ENCODE data around the gene CYFIP1.

Gene CYFIP1

DNA sequence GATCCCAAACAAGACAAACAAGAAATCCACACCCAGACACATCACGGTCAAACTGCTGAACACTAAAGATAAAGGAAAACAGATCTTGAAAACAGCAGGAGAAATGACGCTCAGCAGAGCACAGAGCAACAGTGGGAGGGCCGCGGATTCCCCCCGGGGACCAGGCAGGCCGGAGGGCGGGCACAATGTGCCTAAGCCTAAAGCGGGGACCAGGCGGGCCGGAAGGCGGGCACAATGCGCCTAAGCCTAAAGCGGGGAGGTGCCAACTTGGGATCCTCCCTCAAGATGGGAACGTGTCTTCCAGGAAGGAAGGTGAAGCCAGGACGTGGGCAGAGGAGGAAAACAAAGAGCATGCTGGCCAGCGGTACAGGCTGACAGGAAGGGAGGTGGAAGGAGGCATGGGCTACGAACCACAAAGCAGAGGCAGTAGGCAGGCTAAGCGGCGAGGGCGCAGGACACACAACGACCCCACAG is 31.1 kb downstream of the CYFIP1 start:
- peak; percentile 9 to 70 (median 40) for DNase-seq

- DNase-seq = peak; percentile 37 to 64 (median 52)
Measured at GRCh38 chr15:22948056-22948455, 32.1 kb downstream of the CYFIP1 start.

- no peak for DNase-seq
Measured at GRCh38 chr15:22947101-22948000, 32.8 kb downstream of the CYFIP1 start.

- DNase-seq = no peak
Measured at GRCh38 chr15:22945071-22945470, 35.1 kb downstream of the CYFIP1 start.

- DNase-seq = no peak
Measured at GRCh38 chr15:22944651-22945050, 35.5 kb downstream of the CYFIP1 start.

- DNase-seq = no peak
Measured at GRCh38 chr15:22942877-22943276, 37.3 kb downstream of the CYFIP1 start.

DNA sequence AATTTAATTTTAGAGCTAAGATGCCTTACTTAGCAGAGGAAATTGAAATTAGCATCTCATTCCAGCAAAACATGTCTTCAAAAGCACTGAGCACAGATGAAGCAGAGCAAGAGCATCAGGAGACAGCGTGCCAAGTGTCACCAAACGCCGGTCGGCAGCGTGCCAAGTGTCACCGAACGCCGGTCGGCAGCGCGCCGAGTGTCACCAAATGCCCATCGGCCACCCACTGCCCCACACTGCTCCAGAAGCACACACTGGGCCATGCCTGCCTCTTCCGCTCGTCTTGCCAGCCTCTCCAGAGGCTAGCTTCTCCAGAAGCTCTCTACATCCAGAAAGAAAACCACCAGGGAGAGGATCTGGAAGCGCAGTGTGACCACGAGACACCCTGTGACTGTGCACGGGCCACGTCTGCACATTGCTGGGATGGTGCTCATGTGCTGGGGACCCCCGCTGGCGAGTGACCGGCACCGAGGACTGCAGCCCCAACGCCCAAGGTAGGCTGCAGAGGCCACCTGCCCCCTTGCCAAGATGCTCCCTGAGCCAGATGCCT is 37.8 kb downstream of the CYFIP1 start:
- DNase-seq = no peak

- no peak for DNase-seq
Measured at GRCh38 chr15:22941179-22941578, 39.0 kb downstream of the CYFIP1 start.

DNA sequence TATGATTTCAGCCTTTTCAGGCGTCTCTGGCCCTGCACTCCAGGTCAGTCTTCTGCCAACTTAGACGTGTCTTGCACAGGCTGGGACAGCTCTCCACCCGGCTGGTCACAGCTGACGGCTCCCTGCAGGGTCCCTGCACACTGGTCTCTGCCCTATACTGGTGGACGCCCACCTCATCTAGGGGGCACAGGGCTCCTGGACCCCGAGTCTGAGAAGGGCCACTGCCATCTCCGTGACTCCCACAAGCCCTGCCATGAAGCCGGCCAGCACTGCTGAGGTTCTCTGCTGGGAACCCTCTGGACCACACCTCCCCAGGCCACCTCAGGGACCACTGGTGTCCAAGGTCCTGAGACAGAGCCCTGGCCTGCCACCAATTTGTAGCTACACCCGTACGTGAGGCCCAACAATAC is 40.5 kb downstream of the CYFIP1 start:
- no peak for DNase-seq

GRCh38 chr15:22939051-22939450 is 41.1 kb downstream of the CYFIP1 start:
- DNase-seq = no peak

- no peak for DNase-seq
Measured at GRCh38 chr15:22936577-22937472, 43.3 kb downstream of the CYFIP1 start.

DNA sequence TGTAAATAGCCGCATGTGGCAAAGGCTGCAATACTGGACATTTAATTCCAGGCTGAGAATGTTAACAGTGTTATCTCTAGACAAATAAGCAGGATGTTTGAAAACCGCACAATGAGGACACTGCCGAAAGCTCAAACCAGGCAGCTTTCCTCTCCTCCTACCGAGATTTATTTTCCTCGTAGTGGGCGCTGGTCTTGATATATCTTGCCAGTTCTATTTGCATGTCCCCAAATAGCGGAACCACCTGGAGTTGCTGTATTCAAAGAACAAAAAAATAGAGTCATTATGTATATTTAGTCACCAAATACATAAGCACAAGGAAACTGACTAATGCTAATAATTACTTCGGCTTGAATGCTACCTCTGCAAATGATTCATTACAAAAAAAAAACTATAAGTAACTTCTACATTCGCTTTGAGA is 46.5 kb downstream of the CYFIP1 start:
- no peak for DNase-seq

DNA sequence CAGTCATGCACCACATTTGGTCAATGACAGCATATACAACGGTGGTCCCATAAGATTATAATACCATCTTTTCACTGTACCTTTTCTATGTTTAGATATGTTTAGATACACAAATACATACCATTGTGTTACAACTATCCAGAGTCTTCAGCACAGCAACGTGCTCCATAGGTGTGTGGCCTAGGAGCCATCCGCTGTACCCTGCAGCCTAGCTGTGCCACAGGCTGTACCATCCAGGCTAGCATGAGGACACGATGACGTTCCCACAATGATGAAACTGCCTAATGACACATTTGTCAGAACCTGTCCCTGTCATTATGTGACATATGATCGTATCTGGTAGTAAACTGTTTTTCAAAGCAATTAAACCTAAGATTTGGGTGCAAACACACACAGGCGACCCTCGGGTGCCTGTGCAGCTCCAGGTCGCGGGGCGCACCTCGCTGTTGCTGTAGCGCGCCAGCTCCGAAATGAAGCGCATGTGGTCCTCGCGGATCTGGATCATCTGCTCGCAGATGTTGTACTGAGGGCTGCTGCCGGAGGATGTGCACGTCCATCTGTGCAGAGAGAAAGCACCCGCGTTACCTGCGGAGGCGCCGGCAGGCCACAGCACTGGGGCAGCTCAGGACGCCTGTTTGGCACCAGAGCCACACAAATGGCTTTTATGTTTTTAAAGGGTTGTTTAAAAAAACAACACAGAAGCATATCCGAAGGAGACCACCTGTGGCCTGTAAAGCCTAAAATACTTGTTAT is 48.2 kb downstream of the CYFIP1 start:
- DNase-seq = no peak

GRCh38 chr15:22930782-22931484 is 49.2 kb downstream of the CYFIP1 start:
- peak in 3 of 4 experiments; percentile 21 to 39 (median 37) for DNase-seq

DNA sequence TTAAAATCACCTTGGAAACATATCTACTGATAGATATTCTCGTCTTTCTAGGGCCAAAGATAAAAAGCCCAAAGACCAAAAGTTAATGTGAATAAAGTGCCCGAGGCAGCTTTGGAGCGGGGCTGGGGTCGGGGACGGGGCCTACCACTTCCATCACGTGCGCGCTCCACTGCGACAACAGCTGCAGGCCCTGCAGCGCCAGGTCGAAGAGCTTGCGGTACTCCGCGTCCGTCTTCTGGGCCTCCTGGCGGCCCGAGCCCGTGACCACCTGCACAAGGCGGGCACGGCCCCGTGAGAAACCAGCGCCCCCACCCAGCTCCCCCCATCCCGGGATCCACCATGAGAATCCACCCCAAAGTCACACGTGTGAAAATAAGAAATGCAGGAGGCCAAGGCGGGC is 52.4 kb downstream of the CYFIP1 start:
- DNase-seq = no peak

DNA sequence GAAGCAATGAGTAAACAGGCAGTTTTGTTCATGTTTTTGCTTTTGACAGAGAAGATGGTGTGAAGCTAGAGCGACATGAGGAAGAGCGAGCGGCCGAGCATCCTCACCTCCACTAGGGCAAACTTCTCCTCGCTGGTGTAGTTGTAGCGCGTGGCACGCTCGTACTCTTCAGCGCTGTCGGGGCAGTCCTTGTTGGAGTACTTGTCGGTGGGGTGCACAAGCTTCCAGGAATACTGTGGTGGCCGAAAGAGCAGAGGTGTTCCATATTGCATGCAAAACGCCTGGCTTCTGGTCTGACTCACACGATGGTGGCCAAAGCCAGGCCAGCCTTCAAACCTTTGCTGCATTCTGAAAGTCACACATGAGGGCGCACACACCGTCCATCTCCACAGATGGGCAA is 54.3 kb downstream of the CYFIP1 start:
- DNase-seq = no peak

DNA sequence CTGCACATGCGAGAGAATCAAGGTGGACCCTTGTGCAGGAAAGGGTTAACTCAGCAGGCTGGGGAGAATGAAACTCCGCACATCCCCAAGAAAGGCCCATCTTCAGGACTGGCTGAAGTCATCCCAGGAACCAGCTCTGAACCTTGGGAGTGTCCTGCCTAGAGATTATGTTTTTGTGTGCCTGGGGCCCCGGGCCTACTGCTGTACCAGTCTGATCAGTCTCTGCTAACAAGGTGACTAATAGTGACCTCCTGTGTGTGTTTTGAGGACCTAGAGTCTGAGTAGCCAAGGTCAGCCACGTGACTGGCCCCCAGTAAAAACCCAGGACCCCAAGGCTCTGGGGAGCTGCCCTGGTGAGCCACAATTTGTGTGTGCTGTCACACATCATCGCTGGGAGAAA is 58.2 kb downstream of the CYFIP1 start:
- no peak for DNase-seq

- no peak for DNase-seq
Measured at GRCh38 chr15:22919171-22919570, 61.0 kb downstream of the CYFIP1 start.

- DNase-seq = no peak
Measured at GRCh38 chr15:22918596-22919140, 61.5 kb downstream of the CYFIP1 start.

DNA sequence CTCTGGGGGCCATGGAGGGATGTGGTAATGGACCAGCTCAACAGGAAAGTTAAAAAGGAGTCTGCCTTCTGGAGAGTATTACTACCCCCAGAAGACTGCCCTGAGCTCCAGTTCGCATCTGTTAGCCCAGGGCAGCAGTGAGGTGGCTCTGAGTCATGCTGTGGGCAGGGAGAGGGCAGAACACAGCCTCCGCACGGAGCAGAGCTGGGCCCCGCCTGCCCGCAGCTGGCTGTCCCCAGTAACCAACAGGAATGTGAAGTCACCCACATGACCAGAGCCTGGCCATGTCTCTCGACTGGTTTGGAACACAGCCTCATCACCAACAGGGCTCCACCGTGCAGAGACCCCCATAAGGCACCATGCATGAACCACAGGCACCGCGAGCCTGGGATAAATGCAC is 62.1 kb downstream of the CYFIP1 start:
- DNase-seq = peak in 1 of 4 experiments; percentile 16

DNA sequence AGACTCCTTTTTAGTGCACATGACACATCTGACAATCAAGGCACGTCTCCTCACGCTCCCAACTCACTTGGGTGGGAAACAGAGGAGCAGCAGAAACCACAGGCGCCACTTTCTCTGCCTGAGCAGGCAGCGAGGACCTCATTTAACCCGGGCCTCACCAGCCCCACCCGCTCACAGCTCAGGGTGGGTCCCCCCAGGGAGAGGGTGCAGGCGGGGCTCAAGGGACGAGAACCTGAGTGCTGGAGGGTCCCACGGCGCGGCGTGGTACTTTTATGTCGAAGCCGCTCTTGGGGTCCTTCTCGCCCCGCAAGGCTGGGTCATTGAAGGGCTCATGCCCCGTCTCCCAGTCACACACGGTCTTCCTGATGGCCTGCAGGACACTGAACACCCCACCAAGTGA is 62.6 kb downstream of the CYFIP1 start:
- DNase-seq = no peak
